OCI-LY1 (cell line): ENCODE measurements around the gene ZSCAN2.

Source experiments
- H2AFZ ChIP-seq: fragments of 200-600 bp; sonication (generic), shearing (Covaris generic); 2 replicates; pipeline ENCODE4 v1.6.0; 2014; ENCODE audit warnings: antibody characterized with exemption, mild to moderate bottlenecking, low read length
- H3F3A ChIP-seq: fragments of 200-600 bp; sonication (generic), shearing (Covaris generic); 2 replicates; pipeline ENCODE4 v1.6.0; 2014; ENCODE audit warnings: mild to moderate bottlenecking, antibody characterized with exemption, low read length, moderate library complexity; ENCODE audit not compliant: insufficient read depth
- H3K27ac ChIP-seq: fragments of 200-600 bp; sonication (generic); 2 replicates; pipeline ENCODE4 v1.5.1; 2014; ENCODE audit warnings: low read length, mixed run types, mild to moderate bottlenecking, low read depth; ENCODE audit not compliant: poor library complexity, severe bottlenecking
- H3K27me3 ChIP-seq: fragments of 200-600 bp; sonication (generic); 2 replicates; pipeline ENCODE4 v1.6.0; 2014; ENCODE audit warnings: antibody characterized with exemption, mild to moderate bottlenecking, low read length, moderate library complexity; ENCODE audit not compliant: insufficient read depth
- H3K36me3 ChIP-seq: fragments of 200-600 bp; sonication (generic); 2 replicates; pipeline ENCODE4 v1.6.1; 2014; ENCODE audit warnings: mild to moderate bottlenecking, antibody characterized with exemption, low read length, moderate library complexity, mixed read lengths; ENCODE audit not compliant: insufficient read depth
- H3K4me1 ChIP-seq: fragments of 200-600 bp; sonication (generic); 2 replicates; pipeline ENCODE4 v1.5.1; 2014; ENCODE audit warnings: mild to moderate bottlenecking, low read length, moderate library complexity; ENCODE audit not compliant: insufficient read depth, severe bottlenecking
- H3K4me2 ChIP-seq: fragments of 200-600 bp; sonication (generic), shearing (Covaris generic); 2 replicates; pipeline ENCODE4 v1.6.1; 2014; ENCODE audit warnings: low read length
- H3K4me3 ChIP-seq: fragments of 200-600 bp; sonication (generic); 2 replicates; pipeline ENCODE4 v1.5.1; 2014; ENCODE audit warnings: low read length, low read depth, mild to moderate bottlenecking, mixed read lengths; ENCODE audit not compliant: poor library complexity, severe bottlenecking
- H3K79me2 ChIP-seq: fragments of 200-600 bp; shearing (Covaris generic); 2 replicates; pipeline ENCODE4 v1.6.1; 2016; ENCODE audit warnings: mixed run types, low read length, mixed read lengths; ENCODE audit not compliant: insufficient read depth
- H3K9ac ChIP-seq: fragments of 200-600 bp; sonication (generic), shearing (Covaris generic); 2 replicates; pipeline ENCODE4 v1.6.1; 2014; ENCODE audit warnings: mild to moderate bottlenecking, low read length, mixed read lengths
- H3K9me2 ChIP-seq: fragments of 200-600 bp; sonication (generic), shearing (Covaris generic); 2 replicates; pipeline ENCODE4 v1.6.1; 2014; ENCODE audit warnings: low read depth, mild to moderate bottlenecking, low read length, mixed read lengths
- H3K9me3 ChIP-seq: fragments of 200-600 bp; shearing (Covaris generic); 2 replicates; pipeline ENCODE4 v1.6.1; 2014; ENCODE audit warnings: low read length, mixed read lengths
- H4K20me1 ChIP-seq: fragments of 200-600 bp; sonication (generic), shearing (Covaris generic); 2 replicates; pipeline ENCODE4 v1.6.0; 2016; ENCODE audit warnings: mild to moderate bottlenecking, low read length; ENCODE audit not compliant: insufficient read depth
- EZH2 ChIP-seq: fragments of 200-600 bp; sonication (generic), shearing (Covaris generic); IDR thresholded peaks from 2 replicates; pipeline ENCODE4 v1.8.0; 2017; ENCODE audit warnings: borderline replicate concordance, mixed run types, mild to moderate bottlenecking, antibody characterized with exemption, low read length, moderate library complexity, mixed read lengths
- TF ChIP-seq, protein P1 (sequence below): fragments of 200-600 bp; sonication (generic), shearing (Covaris generic); IDR thresholded peaks from 2 replicates; pipeline ENCODE4 v1.5.1; 2017; ENCODE audit warnings: mild to moderate bottlenecking, antibody characterized with exemption, low read length, moderate library complexity, mixed read lengths

Gene ZSCAN2

DNA sequence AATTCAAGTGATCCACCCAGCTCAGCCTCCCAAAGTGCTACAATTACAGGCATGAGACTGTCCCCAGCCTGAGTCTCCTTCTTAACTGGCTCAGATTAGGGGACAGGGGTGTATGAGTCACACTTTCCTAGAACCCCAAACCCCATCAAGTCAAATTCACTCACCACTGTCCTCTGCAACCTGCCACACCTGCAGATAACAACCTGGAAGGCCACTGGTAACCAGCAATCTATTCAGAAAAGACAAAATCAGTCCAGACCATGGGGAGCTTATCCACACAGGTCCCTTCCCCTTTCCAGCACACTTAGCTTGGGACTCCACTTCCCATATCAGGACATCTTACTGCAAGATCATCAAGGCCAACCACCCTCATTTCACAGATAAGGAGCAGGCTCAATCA, 46.9 kb downstream of the ZSCAN2 start:
- Histone ChIP-seq H3K79me2 (no peaks in the 10 kb centered on the region), H3K36me3 (peaks cover 87% of the 10 kb centered on the region), H3K9me3 (no peaks in the 10 kb centered on the region), H3K4me2 (no peak overlapping the region), H3K27me3 (no peaks in the 10 kb centered on the region), H3K9ac (no peak overlapping the region), H3K27ac (no peak overlapping the region), H3K4me1 (peaks cover 6% of the 10 kb centered on the region), H4K20me1 (no peaks in the 10 kb centered on the region), H3F3A (no peaks in the 10 kb centered on the region), H3K4me3 (no peak overlapping the region), H3K9me2 (no peaks in the 10 kb centered on the region), H2AFZ (no peak overlapping the region)
- TF ChIP-seq, protein P1, sequence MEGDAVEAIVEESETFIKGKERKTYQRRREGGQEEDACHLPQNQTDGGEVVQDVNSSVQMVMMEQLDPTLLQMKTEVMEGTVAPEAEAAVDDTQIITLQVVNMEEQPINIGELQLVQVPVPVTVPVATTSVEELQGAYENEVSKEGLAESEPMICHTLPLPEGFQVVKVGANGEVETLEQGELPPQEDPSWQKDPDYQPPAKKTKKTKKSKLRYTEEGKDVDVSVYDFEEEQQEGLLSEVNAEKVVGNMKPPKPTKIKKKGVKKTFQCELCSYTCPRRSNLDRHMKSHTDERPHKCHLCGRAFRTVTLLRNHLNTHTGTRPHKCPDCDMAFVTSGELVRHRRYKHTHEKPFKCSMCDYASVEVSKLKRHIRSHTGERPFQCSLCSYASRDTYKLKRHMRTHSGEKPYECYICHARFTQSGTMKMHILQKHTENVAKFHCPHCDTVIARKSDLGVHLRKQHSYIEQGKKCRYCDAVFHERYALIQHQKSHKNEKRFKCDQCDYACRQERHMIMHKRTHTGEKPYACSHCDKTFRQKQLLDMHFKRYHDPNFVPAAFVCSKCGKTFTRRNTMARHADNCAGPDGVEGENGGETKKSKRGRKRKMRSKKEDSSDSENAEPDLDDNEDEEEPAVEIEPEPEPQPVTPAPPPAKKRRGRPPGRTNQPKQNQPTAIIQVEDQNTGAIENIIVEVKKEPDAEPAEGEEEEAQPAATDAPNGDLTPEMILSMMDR: no peak
- TF ChIP-seq EZH2: no peak

DNA sequence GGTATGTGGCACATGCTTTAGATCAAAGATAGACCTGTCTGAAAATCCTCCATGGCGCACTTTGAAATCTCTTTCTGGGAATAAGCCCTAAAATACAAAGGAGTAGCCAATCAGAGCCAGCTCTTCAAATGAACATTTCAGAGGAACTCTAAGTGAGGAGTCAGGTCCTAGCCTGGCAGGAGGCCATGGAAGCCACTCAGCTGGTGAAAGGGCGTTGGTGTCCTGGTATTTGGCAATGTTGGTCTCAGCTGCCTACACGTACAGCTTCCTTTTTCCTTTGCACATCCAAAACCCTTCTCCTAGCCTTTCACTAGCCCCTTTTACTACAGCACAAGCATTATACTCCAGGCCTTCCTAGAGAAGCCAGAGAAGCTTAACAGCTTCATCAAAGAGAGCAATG, 47.7 kb downstream of the ZSCAN2 start:
- Histone ChIP-seq H3K27me3 (no peaks in the 10 kb centered on the region), H3K27ac (no peak overlapping the region), H3K9ac (no peak overlapping the region), H3K36me3 (peaks cover 79% of the 10 kb centered on the region), H3K4me3 (no peak overlapping the region), H3K4me1 (peaks cover 14% of the 10 kb centered on the region), H4K20me1 (no peaks in the 10 kb centered on the region), H3K4me2 (no peak overlapping the region), H3F3A (no peaks in the 10 kb centered on the region), H3K79me2 (no peaks in the 10 kb centered on the region), H3K9me3 (no peaks in the 10 kb centered on the region), H2AFZ (no peak overlapping the region), H3K9me2 (no peaks in the 10 kb centered on the region)
- TF ChIP-seq, protein P1: no peak
- no peak for TF ChIP-seq EZH2

DNA sequence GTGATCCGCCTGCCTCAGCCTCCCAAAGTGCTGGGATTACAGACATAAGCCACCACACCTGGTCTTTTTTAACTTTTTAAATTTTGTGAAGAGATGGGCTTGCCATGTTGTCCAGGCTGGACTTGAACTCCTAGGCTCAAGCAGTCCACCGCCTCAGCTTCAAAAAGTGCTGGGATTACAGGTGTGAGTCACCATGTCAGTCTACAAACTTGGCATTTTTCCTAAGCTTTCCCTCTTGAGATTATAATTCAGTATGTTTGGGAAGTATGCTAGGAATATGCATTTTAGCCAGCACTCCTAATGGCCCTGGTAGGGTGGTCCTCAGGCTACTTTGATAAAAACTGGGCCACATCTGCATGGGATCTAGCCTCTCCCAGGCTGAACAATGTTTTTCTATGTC, 48.9 kb downstream of the ZSCAN2 start:
- Histone ChIP-seq H3K27me3 (no peaks in the 10 kb centered on the region), H4K20me1 (no peaks in the 10 kb centered on the region), H3K4me1 (peaks cover 16% of the 10 kb centered on the region), H3K36me3 (peaks cover 72% of the 10 kb centered on the region), H3K9ac (no peak overlapping the region), H3F3A (no peaks in the 10 kb centered on the region), H3K79me2 (no peaks in the 10 kb centered on the region), H3K4me3 (no peak overlapping the region), H3K9me3 (no peaks in the 10 kb centered on the region), H3K4me2 (no peak overlapping the region), H2AFZ (no peak overlapping the region), H3K27ac (no peak overlapping the region), H3K9me2 (no peaks in the 10 kb centered on the region)
- TF ChIP-seq, protein P1: no peak
- TF ChIP-seq EZH2: no peak
